ENCODE measurements around the gene FBH1.
"Not testable (repeated sequence)": the region's sequence is repeated elsewhere in the genome, so short reads cannot be mapped to it uniquely, and the experiment has no call there.

The FBH1 gene

DNA sequence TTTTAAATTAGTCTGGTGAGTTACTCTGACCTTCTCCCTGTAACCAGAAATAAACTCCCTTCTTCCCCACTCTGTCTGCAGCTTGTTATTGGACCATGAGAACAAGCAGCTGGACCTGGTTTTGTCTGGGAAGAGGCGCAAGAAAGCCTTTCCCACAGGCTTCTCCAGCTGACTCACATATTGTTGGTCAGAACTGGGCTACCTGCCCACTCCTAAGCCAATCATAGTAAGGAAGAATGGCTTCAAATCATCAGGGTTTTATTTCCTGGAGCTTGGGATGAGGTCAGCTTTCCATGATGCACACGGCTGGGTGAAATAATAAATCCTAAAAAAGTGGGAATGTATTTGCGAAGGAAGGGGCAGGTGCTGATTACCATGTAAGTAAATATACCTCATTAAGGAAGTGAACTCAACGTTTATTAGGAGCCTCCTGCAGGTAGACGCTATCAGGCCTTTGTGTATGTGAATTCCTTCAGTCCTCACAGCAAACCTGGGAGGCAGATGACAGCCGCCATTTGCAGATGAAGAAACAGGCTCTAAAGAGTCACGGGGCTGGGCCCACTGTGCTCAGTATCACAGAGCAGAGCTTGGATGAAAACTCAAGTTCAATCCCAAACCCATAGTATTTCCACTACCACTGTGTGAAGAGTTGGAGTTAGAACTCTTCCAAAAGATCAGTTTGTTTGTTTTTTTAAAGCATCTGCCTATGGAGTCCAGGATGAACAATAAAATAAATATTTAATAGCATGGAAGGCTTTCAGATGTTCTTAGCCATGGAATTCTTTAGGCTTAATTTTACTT lies 54.5 kb downstream of the FBH1 start:
- Histone ChIP-seq H3K4me3 (ENCODE audit: low read length) (no peak overlapping the region), H3K9me3 (ENCODE audit: control insufficient read depth, insufficient read depth, low read length) (no peaks in the 10 kb centered on the region), H3K4me2 (ENCODE audit: low read length) (no peak overlapping the region), H3K36me3 (ENCODE audit: control insufficient read depth, low read length) (no peaks in the 10 kb centered on the region), H4K20me1 (ENCODE audit: control insufficient read depth, insufficient read depth, low read depth, low read length) (no peaks in the 10 kb centered on the region), H3K4me1 (ENCODE audit: control insufficient read depth, low read length) (no peaks in the 10 kb centered on the region), H3K27me3 (ENCODE audit: control insufficient read depth, low read length) (0 out of 2 replicates have a peak, but pooled peaks cover 6% of the 10 kb centered on the region), H3K79me2 (ENCODE audit: control insufficient read depth, low read length) (no peaks in the 10 kb centered on the region), H3F3A (ENCODE audit: control insufficient read depth, insufficient read depth) (no peaks in the 10 kb centered on the region), H3K9me2 (replicated peaks; ENCODE audit: control insufficient read depth, low read length) (no peaks in the 10 kb centered on the region), H3K27ac (ENCODE audit: low read depth, low read length) (no peak overlapping the region)
- no peak for TF ChIP-seq CTCF (IDR thresholded peaks at IDR 0.05; ENCODE audit: low read depth, low read length, poor library complexity, severe bottlenecking)
- no peak for TF ChIP-seq EZH2phosphoT487 (IDR thresholded peaks at IDR 0.05; ENCODE audit: borderline replicate concordance, low read length)

GRCh38 chr10:5945190-5945509 lies 55.1 kb downstream of the FBH1 start:
- Histone ChIP-seq H4K20me1 (ENCODE audit: control insufficient read depth, insufficient read depth, low read depth, low read length) (no peaks in the 10 kb centered on the region), H3K27me3 (ENCODE audit: control insufficient read depth, low read length) (0 out of 2 replicates have a peak, but pooled peaks cover 6% of the 10 kb centered on the region), H3K4me1 (ENCODE audit: control insufficient read depth, low read length) (no peaks in the 10 kb centered on the region), H3K27ac (ENCODE audit: low read depth, low read length) (no peak overlapping the region), H3K9me3 (ENCODE audit: control insufficient read depth, insufficient read depth, low read length) (no peaks in the 10 kb centered on the region), H3K4me2 (ENCODE audit: low read length) (no peak overlapping the region), H3K9me2 (replicated peaks; ENCODE audit: control insufficient read depth, low read length) (no peaks in the 10 kb centered on the region), H3K4me3 (ENCODE audit: low read length) (no peak overlapping the region), H3K36me3 (ENCODE audit: control insufficient read depth, low read length) (no peaks in the 10 kb centered on the region), H3F3A (ENCODE audit: control insufficient read depth, insufficient read depth) (no peaks in the 10 kb centered on the region), H3K79me2 (ENCODE audit: control insufficient read depth, low read length) (no peaks in the 10 kb centered on the region)
- no peak for TF ChIP-seq CTCF (IDR thresholded peaks at IDR 0.05; ENCODE audit: low read depth, low read length, poor library complexity, severe bottlenecking)
- TF ChIP-seq EZH2phosphoT487 (IDR thresholded peaks at IDR 0.05; ENCODE audit: borderline replicate concordance, low read length): no peak

GRCh38 chr10:5945561-5946418 lies 55.7 kb downstream of the FBH1 start:
- Histone ChIP-seq H3K4me2 (ENCODE audit: low read length) (no peak overlapping the region), H3F3A (ENCODE audit: control insufficient read depth, insufficient read depth) (no peaks in the 10 kb centered on the region), H3K4me3 (ENCODE audit: low read length) (no peak overlapping the region), H3K9me3 (ENCODE audit: control insufficient read depth, insufficient read depth, low read length) (no peaks in the 10 kb centered on the region), H4K20me1 (ENCODE audit: control insufficient read depth, insufficient read depth, low read depth, low read length) (no peaks in the 10 kb centered on the region), H3K9me2 (replicated peaks; ENCODE audit: control insufficient read depth, low read length) (no peaks in the 10 kb centered on the region), H3K27me3 (ENCODE audit: control insufficient read depth, low read length) (0 out of 2 replicates have a peak, but pooled peaks cover 6% of the 10 kb centered on the region), H3K79me2 (ENCODE audit: control insufficient read depth, low read length) (no peaks in the 10 kb centered on the region), H3K4me1 (ENCODE audit: control insufficient read depth, low read length) (no peaks in the 10 kb centered on the region), H3K36me3 (ENCODE audit: control insufficient read depth, low read length) (no peaks in the 10 kb centered on the region), H3K27ac (ENCODE audit: low read depth, low read length) (no peak overlapping the region)
- TF ChIP-seq EZH2phosphoT487 (IDR thresholded peaks at IDR 0.05; ENCODE audit: borderline replicate concordance, low read length) (no peak), CTCF (IDR thresholded peaks at IDR 0.05; ENCODE audit: low read depth, low read length, poor library complexity, severe bottlenecking) (no peak)

GRCh38 chr10:5946419-5946775 lies 56.4 kb downstream of the FBH1 start:
- H3K4me2 ChIP-seq (ENCODE audit: low read length): not testable (repeated sequence)

More at GRCh38 chr10:5946419-5946775, 56.4 kb downstream of the FBH1 start:
- H3K4me1 ChIP-seq (ENCODE audit: control insufficient read depth, low read length); H3F3A ChIP-seq (ENCODE audit: control insufficient read depth, insufficient read depth); H3K36me3 ChIP-seq (ENCODE audit: control insufficient read depth, low read length); H3K27me3 ChIP-seq (ENCODE audit: control insufficient read depth, low read length); H3K27ac ChIP-seq (ENCODE audit: low read depth, low read length); H3K9me2 ChIP-seq (replicated peaks; ENCODE audit: control insufficient read depth, low read length); H3K79me2 ChIP-seq (ENCODE audit: control insufficient read depth, low read length); H3K9me3 ChIP-seq (ENCODE audit: control insufficient read depth, insufficient read depth, low read length); H4K20me1 ChIP-seq (ENCODE audit: control insufficient read depth, insufficient read depth, low read depth, low read length); H3K4me3 ChIP-seq (ENCODE audit: low read length): not testable (repeated sequence)

Data from DOHH2 (cell line).